ENCODE measurements around the gene LRP2.
"Not testable (repeated sequence)": the region's sequence is repeated elsewhere in the genome, so short reads cannot be mapped to it uniquely, and the experiment has no call there.

Gene LRP2

GRCh38 chr2:169301596-169302335 is 60.6 kb downstream of the LRP2 start:
- DNase-seq (ENCODE audit: low read depth): no peak

GRCh38 chr2:169300636-169301530 is 61.5 kb downstream of the LRP2 start:
- no peak for DNase-seq (ENCODE audit: low read depth)

- no peak for DNase-seq (ENCODE audit: low read depth)
Measured at GRCh38 chr2:169298007-169298406, 64.3 kb downstream of the LRP2 start.

GRCh38 chr2:169294001-169294675 is 68.2 kb downstream of the LRP2 start:
- no peak for DNase-seq (ENCODE audit: low read depth)

GRCh38 chr2:169291517-169291916 is 70.8 kb downstream of the LRP2 start:
- no peak for DNase-seq (ENCODE audit: low read depth)

- DNase-seq (ENCODE audit: low read depth): no peak
Measured at GRCh38 chr2:169290433-169290832, 71.9 kb downstream of the LRP2 start.

- no peak for DNase-seq (ENCODE audit: low read depth)
Measured at GRCh38 chr2:169287666-169288065, 74.7 kb downstream of the LRP2 start.

GRCh38 chr2:169286624-169287231 is 75.6 kb downstream of the LRP2 start:
- no peak for DNase-seq (ENCODE audit: low read depth)

GRCh38 chr2:169285531-169286235 is 76.7 kb downstream of the LRP2 start:
- DNase-seq (ENCODE audit: low read depth): no peak

- no peak for DNase-seq (ENCODE audit: low read depth)
Measured at GRCh38 chr2:169280502-169280901, 81.8 kb downstream of the LRP2 start.

DNA sequence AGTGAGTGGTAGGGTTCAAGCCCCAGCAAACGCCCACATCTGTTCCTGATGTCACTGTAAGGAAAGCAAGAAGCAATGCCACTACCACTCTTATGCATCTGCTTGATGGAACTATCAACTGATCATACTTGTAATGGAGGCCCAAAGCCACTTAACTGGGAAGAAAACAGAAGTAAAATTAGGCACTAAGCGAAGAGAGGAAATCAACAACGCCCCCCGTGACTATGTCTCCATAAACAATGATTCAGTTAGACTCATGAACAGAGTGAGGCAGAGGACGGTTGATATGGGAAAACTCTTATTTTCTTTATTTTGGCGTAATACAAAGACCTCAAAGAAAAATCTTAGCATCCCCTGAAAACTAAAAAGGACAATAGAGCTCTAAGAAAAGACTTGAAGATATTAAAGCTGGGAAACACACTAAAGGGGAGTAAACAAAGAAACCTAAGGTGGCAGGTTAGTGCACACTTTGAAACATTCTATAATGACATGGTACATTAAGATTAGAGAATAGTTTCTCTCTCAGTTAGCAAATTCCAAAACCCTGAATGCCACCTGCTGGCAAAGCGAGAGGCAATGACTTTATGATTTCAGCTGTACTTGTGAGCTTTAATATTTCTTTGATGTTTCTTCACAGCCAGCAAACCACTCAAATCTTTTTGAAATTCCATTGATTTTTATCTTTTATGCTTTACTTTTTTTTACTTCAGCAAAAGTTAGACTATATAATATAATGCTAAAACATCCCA is 86.5 kb downstream of the LRP2 start:
- DNase-seq (ENCODE audit: low read depth): no peak

- no peak for DNase-seq (ENCODE audit: low read depth)
Measured at GRCh38 chr2:169272010-169272409, 90.3 kb downstream of the LRP2 start.

- not testable (repeated sequence) for DNase-seq (ENCODE audit: low read depth)
Measured at GRCh38 chr2:169270574-169270973, 91.8 kb downstream of the LRP2 start.

GRCh38 chr2:169265591-169265990 is 96.7 kb downstream of the LRP2 start:
- DNase-seq (ENCODE audit: low read depth): no peak

DNA sequence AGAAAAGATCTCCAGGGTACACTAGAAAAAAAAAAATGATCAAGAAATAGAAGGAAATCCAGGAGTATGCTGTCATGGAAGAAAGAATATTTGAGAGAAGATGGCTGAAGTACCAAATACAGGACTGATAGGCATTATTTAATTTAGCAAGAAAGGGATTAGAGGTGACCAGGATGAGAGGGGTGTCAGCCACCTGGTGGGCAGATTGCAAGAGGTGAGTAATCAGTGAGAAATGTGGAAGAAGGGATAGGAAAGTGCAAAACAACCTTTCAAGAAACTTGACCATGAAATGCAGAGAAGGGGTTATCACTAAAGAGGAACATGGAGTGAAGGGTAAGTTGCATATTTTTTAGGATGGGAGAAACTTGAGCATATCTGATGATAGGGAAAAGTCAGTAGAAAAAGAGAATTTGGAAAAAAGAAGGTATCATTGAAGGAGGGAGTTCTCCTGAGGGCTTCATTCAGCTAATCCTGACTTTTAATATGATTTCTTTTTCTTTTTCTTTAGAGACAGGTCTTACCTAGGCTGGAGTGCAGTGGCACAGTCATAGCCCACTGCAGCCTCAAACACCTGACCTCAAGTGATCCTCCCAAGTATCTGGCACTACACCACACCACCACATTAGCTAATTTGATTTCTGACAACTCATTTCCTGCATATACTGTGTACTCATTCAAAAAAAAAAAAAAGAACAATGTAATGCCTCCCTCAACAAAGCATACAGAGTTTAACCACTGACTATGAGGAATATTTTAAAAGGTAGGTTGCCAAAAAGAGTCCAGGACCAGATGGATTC is 101.3 kb downstream of the LRP2 start:
- DNase-seq (ENCODE audit: low read depth): no peak

DNA sequence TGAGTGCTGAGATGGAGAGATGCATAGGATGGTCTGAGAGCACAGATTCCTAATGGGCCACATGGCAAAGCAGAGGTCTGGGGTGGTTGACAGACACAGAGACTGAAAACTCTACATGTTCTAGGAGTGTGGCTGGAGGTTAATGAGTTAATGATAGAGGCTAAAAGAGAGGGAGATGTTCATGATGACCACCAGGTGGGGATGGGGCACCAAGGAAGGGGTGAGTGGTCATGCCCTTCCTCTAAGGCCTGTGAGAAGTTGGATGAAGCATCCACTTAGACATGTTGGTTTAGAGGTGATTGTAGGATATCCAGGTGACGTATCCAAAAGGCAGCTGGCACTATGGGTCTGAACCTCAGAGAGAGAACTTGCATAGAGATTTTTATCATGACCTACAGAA is 102.1 kb downstream of the LRP2 start:
- no peak for DNase-seq (ENCODE audit: low read depth)

GRCh38 chr2:169259402-169259801 is 102.9 kb downstream of the LRP2 start:
- no peak for DNase-seq (ENCODE audit: low read depth)

GRCh38 chr2:169258045-169258601 is 104.2 kb downstream of the LRP2 start:
- DNase-seq (ENCODE audit: low read depth): no peak

DNA sequence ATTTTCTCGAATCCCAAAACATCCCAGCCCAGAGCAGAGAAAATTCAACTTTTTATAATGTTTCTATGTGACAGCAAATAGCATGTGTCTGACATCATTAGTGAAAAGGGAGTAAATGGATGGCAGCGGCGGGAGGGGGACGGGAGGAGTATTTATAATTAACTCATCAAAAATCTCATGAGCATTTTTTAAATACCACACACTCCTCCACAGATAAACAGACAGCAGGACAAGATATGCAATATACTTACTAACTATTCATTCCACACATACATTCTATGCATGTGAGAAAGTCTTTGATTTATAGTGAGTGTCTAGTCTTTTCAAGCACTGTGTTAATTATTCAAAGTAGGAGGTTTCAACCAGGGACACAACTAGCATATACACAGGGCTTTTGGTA is 107.6 kb downstream of the LRP2 start:
- no peak for DNase-seq (ENCODE audit: low read depth)

DNA sequence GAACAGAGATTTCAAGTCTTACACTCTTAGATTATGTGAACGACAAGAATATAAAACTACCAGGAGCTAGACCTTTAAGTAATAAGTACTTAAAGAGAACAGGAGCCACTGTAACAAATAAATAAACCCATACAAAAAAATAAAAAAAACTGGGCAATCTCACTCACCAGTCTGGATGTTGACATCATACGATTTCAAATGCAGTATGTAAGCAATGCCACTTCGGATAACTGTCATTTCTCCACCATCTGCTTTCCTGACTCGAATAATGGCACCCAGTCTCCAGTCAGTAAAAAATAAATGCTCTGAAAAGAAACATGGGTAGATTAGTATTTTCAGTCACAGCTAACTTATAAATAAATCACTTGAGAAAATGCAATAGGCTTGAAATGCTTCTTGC is 115.1 kb downstream of the LRP2 start:
- DNase-seq (ENCODE audit: low read depth): no peak

All from T follicular helper cell (primary cell).